GM12878 (cell line): ENCODE data around the gene LMAN2. TPM values are rescaled to one million over a fixed set of nuclear protein-coding genes. Genes with fewer than 3 reads are reported as not detected.

Experiments used
- LARP7 ChIP-seq: fragments of 450-650 bp; IDR thresholded peaks from 2 replicates; pipeline ENCODE4 v1.6.1; 2017; ENCODE audit warnings: mild to moderate bottlenecking
- POLR2AphosphoS5 ChIP-seq: IDR thresholded peaks from 2 replicates; pipeline ENCODE4 v1.6.1; 2011; ENCODE audit warnings: mild to moderate bottlenecking, low read length, inconsistent platforms
- SREBF1 ChIP-seq: IDR thresholded peaks from 2 replicates; pipeline ENCODE4 v1.6.1; 2012; ENCODE audit warnings: mild to moderate bottlenecking, low read length
- polyA plus RNA-seq, 11 experiments: library from polyadenylated mRNA; depleted of rRNA in 4 of 11; unstranded in 6 of 11; stranded (reverse) in 5 of 11; fragments of >200 nt; fragmentation: Nextera tagmentation in 4 of 11; fragmentation: Illumina TruSeq in 1 of 11; extraction: Ambion mirVana in 4 of 11; extraction: Trizol in 1 of 11; gene quantifications; 1 replicate in 1 of 11; 2 replicates in 10 of 11; pipeline versions ENCODE4 v1.2.1 to v1.2.3, GENCODE V29; 2011 to 2016; ENCODE audit warnings: inconsistent platforms in 2 of 11, missing spikeins in 2 of 11, low read depth in 1 of 11
- total RNA-seq, 4 experiments: library from RNA; depleted of rRNA in 3 of 4; stranded (reverse); fragments of >200 nt in 3 of 4; fragmentation: Illumina TruSeq in 1 of 4; extraction: Trizol in 1 of 4; gene quantifications; 2 replicates each; pipeline versions ENCODE4 v1.2.1 to v1.2.3, GENCODE V29; 2013 to 2021
- TF ChIP-seq, protein P1 (sequence below): fragments of 450-650 bp; formaldehyde crosslinking; IDR thresholded peaks from 2 replicates; pipeline ENCODE4 v1.5.0; 2022; ENCODE audit warnings: mild to moderate bottlenecking, missing genetic modification characterization
- TF ChIP-seq, protein P2 (sequence below): fragments of 450-650 bp; IDR thresholded peaks from 2 replicates; pipeline ENCODE4 v1.6.1; 2017; ENCODE audit warnings: mild to moderate bottlenecking
- TF ChIP-seq, protein P3 (sequence below): fragments of 450-650 bp; IDR thresholded peaks from 2 replicates; pipeline ENCODE4 v1.6.1; 2017; ENCODE audit warnings: borderline replicate concordance
- TF ChIP-seq, protein P4 (sequence below): IDR thresholded peaks from 2 replicates; pipeline ENCODE4 v1.6.1; 2012; ENCODE audit warnings: low read length, inconsistent platforms
- TF ChIP-seq, protein P5 (sequence below): fragments of 450-650 bp; IDR thresholded peaks from 2 replicates; pipeline ENCODE4 v1.6.1; 2017; ENCODE audit warnings: low read depth, mild to moderate bottlenecking, moderate library complexity

The LMAN2 gene
- total and polyA plus RNA-seq, 10 of the 15 experiments (the other 5 are each of a cell fraction or from before 2014, with no cell fraction given) = 2.4 to 264 (median 147) TPM

DNA sequence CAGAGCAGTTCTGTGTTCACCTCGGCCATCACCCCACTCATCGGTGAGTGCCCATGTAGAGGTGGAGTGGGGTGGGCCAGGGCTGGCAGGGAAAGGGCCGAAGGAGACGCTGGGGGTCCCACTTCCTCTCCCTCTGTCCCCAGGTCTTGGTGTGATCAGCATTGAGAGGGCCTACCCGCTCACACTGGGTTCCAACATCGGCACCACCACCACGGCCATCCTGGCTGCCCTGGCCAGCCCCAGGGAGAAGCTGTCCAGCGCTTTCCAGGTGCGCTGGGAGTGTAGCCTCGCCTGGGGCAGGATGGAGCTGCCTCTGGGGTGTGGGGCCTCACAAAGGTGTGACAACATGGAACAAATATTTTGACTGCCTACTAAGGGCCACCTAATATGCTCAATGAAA, 45.3 kb upstream of the LMAN2 start (continued):
- TF ChIP-seq, protein P1, sequence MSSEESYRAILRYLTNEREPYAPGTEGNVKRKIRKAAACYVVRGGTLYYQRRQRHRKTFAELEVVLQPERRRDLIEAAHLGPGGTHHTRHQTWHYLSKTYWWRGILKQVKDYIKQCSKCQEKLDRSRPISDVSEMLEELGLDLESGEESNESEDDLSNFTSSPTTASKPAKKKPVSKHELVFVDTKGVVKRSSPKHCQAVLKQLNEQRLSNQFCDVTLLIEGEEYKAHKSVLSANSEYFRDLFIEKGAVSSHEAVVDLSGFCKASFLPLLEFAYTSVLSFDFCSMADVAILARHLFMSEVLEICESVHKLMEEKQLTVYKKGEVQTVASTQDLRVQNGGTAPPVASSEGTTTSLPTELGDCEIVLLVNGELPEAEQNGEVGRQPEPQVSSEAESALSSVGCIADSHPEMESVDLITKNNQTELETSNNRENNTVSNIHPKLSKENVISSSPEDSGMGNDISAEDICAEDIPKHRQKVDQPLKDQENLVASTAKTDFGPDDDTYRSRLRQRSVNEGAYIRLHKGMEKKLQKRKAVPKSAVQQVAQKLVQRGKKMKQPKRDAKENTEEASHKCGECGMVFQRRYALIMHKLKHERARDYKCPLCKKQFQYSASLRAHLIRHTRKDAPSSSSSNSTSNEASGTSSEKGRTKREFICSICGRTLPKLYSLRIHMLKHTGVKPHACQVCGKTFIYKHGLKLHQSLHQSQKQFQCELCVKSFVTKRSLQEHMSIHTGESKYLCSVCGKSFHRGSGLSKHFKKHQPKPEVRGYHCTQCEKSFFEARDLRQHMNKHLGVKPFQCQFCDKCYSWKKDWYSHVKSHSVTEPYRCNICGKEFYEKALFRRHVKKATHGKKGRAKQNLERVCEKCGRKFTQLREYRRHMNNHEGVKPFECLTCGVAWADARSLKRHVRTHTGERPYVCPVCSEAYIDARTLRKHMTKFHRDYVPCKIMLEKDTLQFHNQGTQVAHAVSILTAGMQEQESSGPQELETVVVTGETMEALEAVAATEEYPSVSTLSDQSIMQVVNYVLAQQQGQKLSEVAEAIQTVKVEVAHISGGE (CRISPR knock-in tag) = no peak
- TF ChIP-seq SREBF1 (no peak), LARP7 (no peak), POLR2AphosphoS5 (no peak)
- TF ChIP-seq, protein P2, sequence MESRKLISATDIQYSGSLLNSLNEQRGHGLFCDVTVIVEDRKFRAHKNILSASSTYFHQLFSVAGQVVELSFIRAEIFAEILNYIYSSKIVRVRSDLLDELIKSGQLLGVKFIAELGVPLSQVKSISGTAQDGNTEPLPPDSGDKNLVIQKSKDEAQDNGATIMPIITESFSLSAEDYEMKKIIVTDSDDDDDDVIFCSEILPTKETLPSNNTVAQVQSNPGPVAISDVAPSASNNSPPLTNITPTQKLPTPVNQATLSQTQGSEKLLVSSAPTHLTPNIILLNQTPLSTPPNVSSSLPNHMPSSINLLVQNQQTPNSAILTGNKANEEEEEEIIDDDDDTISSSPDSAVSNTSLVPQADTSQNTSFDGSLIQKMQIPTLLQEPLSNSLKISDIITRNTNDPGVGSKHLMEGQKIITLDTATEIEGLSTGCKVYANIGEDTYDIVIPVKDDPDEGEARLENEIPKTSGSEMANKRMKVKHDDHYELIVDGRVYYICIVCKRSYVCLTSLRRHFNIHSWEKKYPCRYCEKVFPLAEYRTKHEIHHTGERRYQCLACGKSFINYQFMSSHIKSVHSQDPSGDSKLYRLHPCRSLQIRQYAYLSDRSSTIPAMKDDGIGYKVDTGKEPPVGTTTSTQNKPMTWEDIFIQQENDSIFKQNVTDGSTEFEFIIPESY = no peak
- TF ChIP-seq, protein P3, sequence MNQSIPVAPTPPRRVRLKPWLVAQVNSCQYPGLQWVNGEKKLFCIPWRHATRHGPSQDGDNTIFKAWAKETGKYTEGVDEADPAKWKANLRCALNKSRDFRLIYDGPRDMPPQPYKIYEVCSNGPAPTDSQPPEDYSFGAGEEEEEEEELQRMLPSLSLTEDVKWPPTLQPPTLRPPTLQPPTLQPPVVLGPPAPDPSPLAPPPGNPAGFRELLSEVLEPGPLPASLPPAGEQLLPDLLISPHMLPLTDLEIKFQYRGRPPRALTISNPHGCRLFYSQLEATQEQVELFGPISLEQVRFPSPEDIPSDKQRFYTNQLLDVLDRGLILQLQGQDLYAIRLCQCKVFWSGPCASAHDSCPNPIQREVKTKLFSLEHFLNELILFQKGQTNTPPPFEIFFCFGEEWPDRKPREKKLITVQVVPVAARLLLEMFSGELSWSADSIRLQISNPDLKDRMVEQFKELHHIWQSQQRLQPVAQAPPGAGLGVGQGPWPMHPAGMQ = no peak
- TF ChIP-seq, protein P4, sequence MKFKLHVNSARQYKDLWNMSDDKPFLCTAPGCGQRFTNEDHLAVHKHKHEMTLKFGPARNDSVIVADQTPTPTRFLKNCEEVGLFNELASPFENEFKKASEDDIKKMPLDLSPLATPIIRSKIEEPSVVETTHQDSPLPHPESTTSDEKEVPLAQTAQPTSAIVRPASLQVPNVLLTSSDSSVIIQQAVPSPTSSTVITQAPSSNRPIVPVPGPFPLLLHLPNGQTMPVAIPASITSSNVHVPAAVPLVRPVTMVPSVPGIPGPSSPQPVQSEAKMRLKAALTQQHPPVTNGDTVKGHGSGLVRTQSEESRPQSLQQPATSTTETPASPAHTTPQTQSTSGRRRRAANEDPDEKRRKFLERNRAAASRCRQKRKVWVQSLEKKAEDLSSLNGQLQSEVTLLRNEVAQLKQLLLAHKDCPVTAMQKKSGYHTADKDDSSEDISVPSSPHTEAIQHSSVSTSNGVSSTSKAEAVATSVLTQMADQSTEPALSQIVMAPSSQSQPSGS = no peak
- TF ChIP-seq, protein P5, sequence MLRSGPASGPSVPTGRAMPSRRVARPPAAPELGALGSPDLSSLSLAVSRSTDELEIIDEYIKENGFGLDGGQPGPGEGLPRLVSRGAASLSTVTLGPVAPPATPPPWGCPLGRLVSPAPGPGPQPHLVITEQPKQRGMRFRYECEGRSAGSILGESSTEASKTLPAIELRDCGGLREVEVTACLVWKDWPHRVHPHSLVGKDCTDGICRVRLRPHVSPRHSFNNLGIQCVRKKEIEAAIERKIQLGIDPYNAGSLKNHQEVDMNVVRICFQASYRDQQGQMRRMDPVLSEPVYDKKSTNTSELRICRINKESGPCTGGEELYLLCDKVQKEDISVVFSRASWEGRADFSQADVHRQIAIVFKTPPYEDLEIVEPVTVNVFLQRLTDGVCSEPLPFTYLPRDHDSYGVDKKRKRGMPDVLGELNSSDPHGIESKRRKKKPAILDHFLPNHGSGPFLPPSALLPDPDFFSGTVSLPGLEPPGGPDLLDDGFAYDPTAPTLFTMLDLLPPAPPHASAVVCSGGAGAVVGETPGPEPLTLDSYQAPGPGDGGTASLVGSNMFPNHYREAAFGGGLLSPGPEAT = no peak
